Spleen (tissue), 13 donors: Measurements from ENCODE around the gene ORC4. TPM values are rescaled to one million over a fixed set of nuclear protein-coding genes. Genes with fewer than 3 reads are reported as not detected.

Experiments
- DNase-seq: peaks from one replicate; pipeline ENCODE4 v3.0.0-alpha.2; 2020
- H3K27ac ChIP-seq, 8 donors: fragments of 200-600 bp; sonication (generic) in 7 of 8; 1 replicate in 4 of 8; 2 replicates in 4 of 8; pipeline versions ENCODE4 v1.5.0 to v1.8.0; 2016 to 2021; ENCODE audit warnings: inconsistent platforms in 4 of 8, mild to moderate bottlenecking in 4 of 8, moderate library complexity in 1 of 8
- H3K27me3 ChIP-seq, 7 donors: fragments of 200-600 bp; sonication (generic) in 6 of 7; replicated peaks in 1 of 7; 1 replicate in 4 of 7; 2 replicates in 3 of 7; pipeline versions ENCODE4 v1.5.0 to v1.8.0; 2016 to 2021; ENCODE audit warnings: inconsistent platforms in 3 of 7, mild to moderate bottlenecking in 1 of 7
- H3K36me3 ChIP-seq, 6 donors: fragments of 200-600 bp; sonication (generic) in 5 of 6; 1 replicate in 4 of 6; 2 replicates in 2 of 6; pipeline versions ENCODE4 v1.5.0 to v1.8.0; 2016 to 2021; ENCODE audit warnings: inconsistent platforms in 2 of 6
- H3K4me1 ChIP-seq, 6 donors: fragments of 200-600 bp; sonication (generic) in 5 of 6; 1 replicate in 3 of 6; 2 replicates in 3 of 6; pipeline versions ENCODE4 v1.5.0 to v1.8.0; 2016 to 2021; ENCODE audit warnings: inconsistent platforms in 3 of 6
- H3K4me3 ChIP-seq, 8 donors: fragments of 200-600 bp; sonication (generic) in 7 of 8; 1 replicate in 4 of 8; 2 replicates in 4 of 8; pipeline versions ENCODE4 v1.5.0 to v1.8.0; 2016 to 2021; ENCODE audit warnings: inconsistent platforms in 4 of 8, mild to moderate bottlenecking in 4 of 8, moderate library complexity in 2 of 8
- H3K9me3 ChIP-seq, 8 donors: fragments of 200-600 bp; sonication (generic) in 7 of 8; 1 replicate in 4 of 8; 2 replicates in 4 of 8; pipeline versions ENCODE4 v1.5.0 to v1.8.0; 2016 to 2021; ENCODE audit warnings: inconsistent platforms in 4 of 8
- POLR2A ChIP-seq, 3 donors: fragments of 450-650 bp; IDR thresholded peaks; one replicate each; pipeline ENCODE4 v1.5.1; 2017; ENCODE audit warnings: antibody characterized with exemption in 3 of 3, mild to moderate bottlenecking in 1 of 3
- POLR2AphosphoS5 ChIP-seq, 3 donors: sonication (generic); formaldehyde crosslinking; IDR thresholded peaks; one replicate each; pipeline ENCODE4 v1.5.1; 2017; ENCODE audit warnings: antibody characterized with exemption in 3 of 3
- WGBS, 5 donors: extraction: QIAGEN DNeasy Blood & Tissue Kit in 3 of 5; methylation state at CpG; one replicate each; pipeline versions ENCODE4 v1.1.5 to v1.1.7; 2013 to 2018; 5-methylcytosine and 5-hydroxymethylcytosine counted together
- intact Hi-C: fragments of 100-400 bp; cut with DNase I; formaldehyde crosslinking; loops from one replicate; pipeline ENCODE4 v1.15.0; 2023; ENCODE audit warnings: low total_unique reads
- long read RNA-seq, 2 donors: transcript quantifications; one replicate each; lab custom pipeline, GENCODE V29; 2026
- polyA plus RNA-seq, 3 donors: library from polyadenylated mRNA; stranded (reverse); fragments of 200-250 nt; gene quantifications; one replicate each; pipeline ENCODE4 v1.2.1, GENCODE V29; 2013
- total RNA-seq, 7 donors: library from RNA; depleted of rRNA in 3 of 7; stranded (reverse); fragments of >200 nt in 3 of 7; fragmentation: NEBNext Ultra II Directional in 4 of 7; extraction: Animal tissue kit (Norgen Biotek cat#: 25700) in 4 of 7; gene quantifications; one replicate each; pipeline versions ENCODE4 v1.1.0 to v1.2.1, GENCODE V29; 2016 to 2021
- TF ChIP-seq, protein P1 (sequence below), 11 experiments: fragments of 200-600 bp in 7 of 11; fragments of 450-650 bp in 4 of 11; sonication (generic) in 4 of 11; IDR thresholded peaks in 8 of 11; conservative IDR thresholded peaks in 3 of 11; 1 replicate in 7 of 11; 2 replicates in 4 of 11; pipeline versions ENCODE4 v1.4.0 to v1.8.0; 2016 to 2021; ENCODE audit warnings: antibody characterized with exemption in 11 of 11, inconsistent platforms in 4 of 11, mild to moderate bottlenecking in 1 of 11
- donor health status: healthy with polysubstance abuse.
- donor health status: DM: no; HTN: no; CAD: no; lungs with moderate emphysema.
- donor health status: DM: no; HTN: no; CAD: no.
- donor health status: Bipolar disorder and iron deficiency.
- donor health status: healthy.
- donor health status: DM: no; HTN: no; CAD: no.
- donor health status: DM: yes; HTN: yes; CAD: no.

Gene ORC4
- 10 to 100 TPM; 36.1 to 72.6 (median 43.3) TPM for total RNA-seq
- polyA plus RNA-seq: 10 to 100 TPM in 2 of 3 donors, 1 to 10 TPM in 1; 7.3 to 10.6 (median 10.3) TPM
- long read RNA-seq, donor 1, full-length matches to known transcripts: 6 of 6 reads
- long read RNA-seq, donor 1, partial matches to known transcripts: 0 of 6 reads
- long read RNA-seq, donor 1, other reads (novel, unspliced or antisense): 0 of 6 reads
- long read RNA-seq, donor 2, full-length matches to known transcripts: 5 of 16 reads
- long read RNA-seq, donor 2, partial matches to known transcripts: 5 of 16 reads
- long read RNA-seq, donor 2, other reads (novel, unspliced or antisense): 6 of 16 reads

DNA sequence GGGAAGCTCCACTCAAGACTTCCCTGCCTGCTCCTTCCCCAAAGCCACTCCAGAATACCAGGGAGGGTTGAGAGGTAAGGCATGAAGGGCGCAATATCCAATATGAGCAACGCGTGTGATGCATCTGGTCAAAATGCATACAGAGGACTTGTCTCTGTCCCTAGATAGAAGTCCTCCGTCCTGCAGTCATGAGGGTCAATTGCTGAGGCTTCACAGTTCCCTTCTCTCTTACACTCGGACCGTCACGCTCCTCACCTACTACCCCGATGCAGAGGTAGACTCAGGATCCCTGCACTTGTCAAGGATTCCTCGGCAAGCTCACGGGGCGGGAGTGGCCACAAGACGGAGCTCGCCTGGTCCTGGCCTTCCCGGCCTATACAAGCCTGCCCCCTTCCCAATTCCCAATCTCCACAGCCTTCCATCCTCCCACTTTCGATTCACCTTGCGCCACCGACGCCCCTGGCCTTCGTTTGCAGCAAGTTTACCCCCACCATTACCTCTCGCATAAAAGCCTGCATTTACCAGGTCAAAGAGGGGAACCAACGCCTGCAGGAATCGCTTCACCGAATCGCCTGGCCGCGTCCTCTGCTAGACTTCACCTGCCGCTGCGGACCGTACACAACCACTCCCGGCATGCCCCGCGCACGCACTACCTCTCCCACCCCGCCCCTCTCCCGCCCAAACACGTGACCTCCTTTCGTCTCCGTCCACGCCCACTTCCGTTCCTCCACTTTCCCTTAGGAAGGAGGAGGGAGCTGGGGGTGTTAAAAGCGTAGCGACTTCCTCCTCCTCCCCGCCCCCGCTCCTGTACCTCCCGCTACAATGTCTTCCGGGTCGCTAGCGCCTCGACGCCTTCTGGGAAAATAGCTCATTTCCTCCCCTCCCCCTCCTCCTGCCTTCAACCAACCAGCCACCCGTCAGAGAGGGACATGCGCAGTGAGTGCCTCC lies at the start of gene ORC4:
Gene ORC4, minus strand, starts transcription at position 627 of the 948 bp plus-strand sequence. CDS start 44,779 bp downstream, outside the sequence.
- peaks cover 0 to 6% (median 0%) of the 10 kb centered on the region in 6 donors for H3K36me3 ChIP-seq
- H3K4me3 ChIP-seq: peak within 1 kb of the TSS; percentile 79 to 94 (median 86)
- peak; percentile 99 for DNase-seq
- H3K27me3 ChIP-seq: no peaks in the 10 kb centered on the region
- no peaks in the 10 kb centered on the region for H3K9me3 ChIP-seq
- TF ChIP-seq, protein P1, sequence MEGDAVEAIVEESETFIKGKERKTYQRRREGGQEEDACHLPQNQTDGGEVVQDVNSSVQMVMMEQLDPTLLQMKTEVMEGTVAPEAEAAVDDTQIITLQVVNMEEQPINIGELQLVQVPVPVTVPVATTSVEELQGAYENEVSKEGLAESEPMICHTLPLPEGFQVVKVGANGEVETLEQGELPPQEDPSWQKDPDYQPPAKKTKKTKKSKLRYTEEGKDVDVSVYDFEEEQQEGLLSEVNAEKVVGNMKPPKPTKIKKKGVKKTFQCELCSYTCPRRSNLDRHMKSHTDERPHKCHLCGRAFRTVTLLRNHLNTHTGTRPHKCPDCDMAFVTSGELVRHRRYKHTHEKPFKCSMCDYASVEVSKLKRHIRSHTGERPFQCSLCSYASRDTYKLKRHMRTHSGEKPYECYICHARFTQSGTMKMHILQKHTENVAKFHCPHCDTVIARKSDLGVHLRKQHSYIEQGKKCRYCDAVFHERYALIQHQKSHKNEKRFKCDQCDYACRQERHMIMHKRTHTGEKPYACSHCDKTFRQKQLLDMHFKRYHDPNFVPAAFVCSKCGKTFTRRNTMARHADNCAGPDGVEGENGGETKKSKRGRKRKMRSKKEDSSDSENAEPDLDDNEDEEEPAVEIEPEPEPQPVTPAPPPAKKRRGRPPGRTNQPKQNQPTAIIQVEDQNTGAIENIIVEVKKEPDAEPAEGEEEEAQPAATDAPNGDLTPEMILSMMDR (IDR thresholded peaks at IDR 0.05 in 8 of 11, conservative IDR thresholded peaks at IDR 0.05 in 3 of 11): peak in 4 of 11 experiments; percentile 10 to 29 (median 21)
- TF ChIP-seq POLR2AphosphoS5 (IDR thresholded peaks at IDR 0.05): peak; percentile 94 to 95 (median 94)
- TF ChIP-seq POLR2A (IDR thresholded peaks at IDR 0.05): peak in 2 of 3 donors; percentile 12 to 53
- H3K27ac ChIP-seq: peak within 1 kb of the TSS; percentile 78 to 99 (median 96)
- WGBS, 5 donors: 0 to 1% (median 0%) methylated on average over 49 to 52 of the region's 52 CpGs
- peaks cover 32 to 78% (median 54%) of the 10 kb centered on the region in 6 donors for H3K4me1 ChIP-seq
- intact Hi-C loops: no loop called here

- Histone ChIP-seq H3K36me3 (no peaks in the 10 kb centered on the region), H3K4me1 (no peaks in the 10 kb centered on the region), H3K9me3 (no peaks in the 10 kb centered on the region), H3K27me3 (no peaks in the 10 kb centered on the region), H3K4me3 (no peak overlapping the region), H3K27ac (no peak overlapping the region)
- TF ChIP-seq POLR2A (IDR thresholded peaks at IDR 0.05): no peak
- intact Hi-C loops: no loop called here
- DNase-seq: no peak
- WGBS, 5 donors: 98 to 100% (median 100%) methylated on average over 1 of the region's 1 CpG
These were observed 47.3 kb upstream of the ORC4 start for GRCh38 chr2:148067801-148068200.

GRCh38 chr2:148065936-148066335 lies 45.4 kb upstream of the ORC4 start:
- Histone ChIP-seq H3K4me3 (no peak overlapping the region), H3K9me3 (no peaks in the 10 kb centered on the region), H3K27me3 (no peaks in the 10 kb centered on the region), H3K4me1 (peaks cover 0 to under 1% (median 0%) of the 10 kb centered on the region in 6 donors), H3K36me3 (no peaks in the 10 kb centered on the region), H3K27ac (no peak overlapping the region)
- TF ChIP-seq POLR2A (IDR thresholded peaks at IDR 0.05): no peak
- TF ChIP-seq, protein P1 (IDR thresholded peaks at IDR 0.05 in 8 of 11, conservative IDR thresholded peaks at IDR 0.05 in 3 of 11): no peak
- TF ChIP-seq POLR2AphosphoS5 (IDR thresholded peaks at IDR 0.05): no peak
- DNase-seq: no peak
- intact Hi-C loops: no loop called here
- WGBS, 5 donors: 94 to 99% (median 95%) methylated on average over 6 of the region's 6 CpGs

DNA sequence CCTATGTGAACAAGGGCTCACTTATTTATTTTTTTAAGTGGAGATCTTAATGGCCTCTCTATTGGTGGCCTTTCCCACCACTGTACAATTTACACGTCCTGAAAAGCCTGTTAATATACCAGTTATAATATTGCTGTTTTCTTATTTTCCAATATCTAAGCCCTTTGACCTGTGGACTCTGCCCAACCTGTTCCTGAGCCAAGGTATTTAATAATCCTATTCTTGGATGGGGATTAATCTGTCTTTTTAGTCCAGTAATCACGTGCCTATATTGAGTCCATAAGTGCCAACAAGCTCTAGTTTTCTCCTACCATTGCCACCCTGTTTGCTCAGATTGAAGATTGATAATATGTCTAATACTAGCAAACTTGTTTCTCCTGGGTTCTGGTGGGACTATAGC lies 43.1 kb upstream of the ORC4 start:
- Histone ChIP-seq H3K4me3 (no peak overlapping the region), H3K27ac (no peak overlapping the region), H3K27me3 (no peaks in the 10 kb centered on the region), H3K36me3 (no peaks in the 10 kb centered on the region), H3K4me1 (peaks cover 0 to 5% (median 0%) of the 10 kb centered on the region in 6 donors), H3K9me3 (no peaks in the 10 kb centered on the region)
- TF ChIP-seq, protein P1 (IDR thresholded peaks at IDR 0.05 in 8 of 11, conservative IDR thresholded peaks at IDR 0.05 in 3 of 11): no peak
- intact Hi-C loops: no loop called here
- no peak for DNase-seq
- 85 to 97% (median 92%) methylated on average over 2 of the region's 2 CpGs for WGBS, 5 donors
